ENCODE data around the gene TMEM186.
"Not testable (repeated sequence)": the region's sequence is repeated elsewhere in the genome, so short reads cannot be mapped to it uniquely, and the experiment has no call there.

The TMEM186 gene

DNA sequence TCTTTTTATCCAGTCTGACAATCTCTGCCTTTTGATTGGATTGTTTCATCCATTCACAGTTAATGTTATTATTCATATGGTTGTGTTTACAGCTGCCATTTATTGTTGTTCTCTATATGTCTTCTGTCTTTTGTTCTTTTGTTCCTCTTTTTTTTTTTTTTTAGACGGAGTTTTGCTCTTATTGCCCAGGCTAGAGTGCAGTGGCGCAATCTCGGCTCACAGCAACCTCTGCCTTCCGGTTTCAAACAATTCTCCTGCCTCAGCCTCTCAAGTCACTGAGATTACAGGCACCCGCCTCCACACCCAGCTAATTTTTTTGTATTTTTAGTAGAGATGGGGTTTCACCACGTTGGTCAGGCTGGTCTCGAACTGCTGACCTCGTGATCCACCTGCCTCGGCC lies 48.5 kb downstream of the TMEM186 start:
- H3K4me1 ChIP-seq (ENCODE audit: control insufficient read depth, insufficient read depth, low read length); H3K36me3 ChIP-seq (ENCODE audit: insufficient read depth, low read length); H3K4me2 ChIP-seq (ENCODE audit: low read length); H3K9ac ChIP-seq (ENCODE audit: low read depth, low read length); H3K9me3 ChIP-seq (replicated peaks; ENCODE audit: low read length); H3K27me3 ChIP-seq (ENCODE audit: control insufficient read depth, insufficient read depth, low read length); H3K4me3 ChIP-seq (ENCODE audit: low read length): not testable (repeated sequence)
